GM19455 (cell line): ENCODE results near the gene CSGALNACT2.
A peak's percentile ranks its signal among the peaks of the same experiment; 100 is the strongest.

Experiments used
- ATAC-seq: cut with Tn5 transposase; IDR thresholded peaks from one replicate; pipeline ENCODE4 v1.9.1; 2021; ENCODE audit not compliant: unreplicated experiment

CSGALNACT2 gene

GRCh38 chr10:43200538-43201390 lies 62.5 kb downstream of the CSGALNACT2 start:
- no peak for ATAC-seq

- ATAC-seq: no peak
Measured at GRCh38 chr10:43201545-43202131, 63.4 kb downstream of the CSGALNACT2 start.

GRCh38 chr10:43202224-43202656 lies 64.0 kb downstream of the CSGALNACT2 start:
- ATAC-seq: peak; percentile 48

- ATAC-seq: peak; percentile 23
Measured at GRCh38 chr10:43202657-43203447, 64.6 kb downstream of the CSGALNACT2 start.

- peak; percentile 38 for ATAC-seq
Measured at GRCh38 chr10:43203448-43204041, 65.3 kb downstream of the CSGALNACT2 start.

- peak; percentile 15 for ATAC-seq
Measured at GRCh38 chr10:43204042-43204942, 66.0 kb downstream of the CSGALNACT2 start.

GRCh38 chr10:43204943-43205671 lies 66.9 kb downstream of the CSGALNACT2 start:
- peak; percentile 49 for ATAC-seq

GRCh38 chr10:43205681-43206390 lies 67.6 kb downstream of the CSGALNACT2 start:
- no peak for ATAC-seq

GRCh38 chr10:43206391-43207235 lies 68.4 kb downstream of the CSGALNACT2 start:
- ATAC-seq: no peak

- no peak for ATAC-seq
Measured at GRCh38 chr10:43208147-43209073, 70.2 kb downstream of the CSGALNACT2 start.

- no peak for ATAC-seq
Measured at GRCh38 chr10:43209074-43209455, 70.8 kb downstream of the CSGALNACT2 start.

GRCh38 chr10:43209651-43210141 lies 71.5 kb downstream of the CSGALNACT2 start:
- ATAC-seq: no peak

- no peak for ATAC-seq
Measured at GRCh38 chr10:43210556-43210955, 72.3 kb downstream of the CSGALNACT2 start.

GRCh38 chr10:43211030-43211429 lies 72.8 kb downstream of the CSGALNACT2 start:
- no peak for ATAC-seq

GRCh38 chr10:43211431-43212042 lies 73.3 kb downstream of the CSGALNACT2 start:
- no peak for ATAC-seq

GRCh38 chr10:43212043-43212721 lies 73.9 kb downstream of the CSGALNACT2 start:
- ATAC-seq: no peak
